HL-60/S4 treated with phorbol 12-myristate 13-acetate at 8.2 ng/mL for 4 days and 3 days (cell line): ENCODE results near the gene UVRAG.

Experiments used
- in situ Hi-C: fragments of 300-500 bp; cut with MboI; formaldehyde crosslinking; loops from 2 replicates; pipeline ENCODE4 v1.15.0; 2022; ENCODE audit warnings: low sequenced_read_pairs

Gene UVRAG

DNA sequence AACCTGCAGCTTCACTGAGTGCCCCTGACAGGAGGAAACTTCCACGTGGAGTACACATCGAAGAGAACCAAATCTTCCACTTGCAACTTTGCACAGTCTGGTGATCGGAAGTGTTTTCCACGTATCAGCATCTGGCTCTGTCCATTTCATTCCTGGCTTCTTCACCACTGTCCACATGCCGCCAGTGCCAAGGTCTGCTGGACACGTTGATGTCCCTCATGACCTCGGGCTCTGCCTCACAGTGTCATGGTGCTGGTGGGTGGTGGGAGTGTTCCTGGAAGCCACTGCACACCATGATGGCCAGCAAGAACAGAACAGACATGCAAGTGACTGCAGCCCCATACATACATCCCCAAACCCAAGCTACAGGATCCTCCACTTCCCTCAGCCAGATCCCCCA is 342.9 kb downstream of the UVRAG start:
- in situ Hi-C loops, result loop anchor here (10.0 kb wide), 1 partner anchor 263 kb away; no protein-coding TSS in a partner anchor

DNA sequence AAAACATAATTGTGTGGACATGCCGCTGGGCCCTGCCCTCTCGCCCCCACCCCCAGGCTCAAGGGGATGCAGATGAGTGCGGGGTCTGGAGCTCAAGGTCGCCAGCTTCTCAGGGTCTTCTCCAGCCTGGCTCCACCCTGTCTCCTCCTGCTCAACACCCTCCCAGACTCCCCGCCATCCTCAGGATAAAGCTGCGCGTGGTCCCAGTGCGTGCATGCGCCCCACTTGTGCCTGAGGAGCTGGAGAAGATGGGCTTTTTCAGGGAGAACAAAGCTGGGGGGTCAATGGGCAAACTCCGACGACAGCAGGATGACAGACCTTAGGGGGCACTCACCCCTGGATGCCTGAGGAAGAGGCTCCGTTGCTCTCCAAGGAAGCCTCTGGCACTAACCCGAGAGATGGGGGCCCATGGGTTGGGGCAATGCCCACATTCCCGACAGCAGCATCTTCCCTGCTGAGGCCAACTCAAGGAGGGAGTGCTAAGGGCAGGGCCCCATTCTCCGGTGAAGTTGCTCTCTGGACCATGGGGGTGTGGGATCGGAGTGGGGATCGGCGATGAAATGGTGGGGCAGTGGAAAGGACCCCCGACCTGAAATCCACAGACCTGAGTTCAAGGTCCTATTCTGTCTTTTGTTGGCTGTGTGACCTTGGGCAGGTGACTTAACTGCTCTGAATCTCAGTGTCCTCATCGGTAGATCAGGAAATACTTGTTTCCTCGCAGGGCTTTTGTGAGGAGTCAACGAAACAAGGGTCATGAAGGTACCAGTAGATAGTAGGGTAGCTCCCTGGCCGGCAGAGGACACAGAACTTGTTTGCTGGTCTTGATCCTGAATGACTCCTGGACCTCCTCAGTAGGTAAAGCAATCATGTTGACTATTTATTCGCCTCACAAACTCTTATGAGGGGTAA is 343.6 kb downstream of the UVRAG start:
- in situ Hi-C loops, result loop anchor here (10.0 kb wide), 1 partner anchor 264 kb away; no protein-coding TSS in a partner anchor

DNA sequence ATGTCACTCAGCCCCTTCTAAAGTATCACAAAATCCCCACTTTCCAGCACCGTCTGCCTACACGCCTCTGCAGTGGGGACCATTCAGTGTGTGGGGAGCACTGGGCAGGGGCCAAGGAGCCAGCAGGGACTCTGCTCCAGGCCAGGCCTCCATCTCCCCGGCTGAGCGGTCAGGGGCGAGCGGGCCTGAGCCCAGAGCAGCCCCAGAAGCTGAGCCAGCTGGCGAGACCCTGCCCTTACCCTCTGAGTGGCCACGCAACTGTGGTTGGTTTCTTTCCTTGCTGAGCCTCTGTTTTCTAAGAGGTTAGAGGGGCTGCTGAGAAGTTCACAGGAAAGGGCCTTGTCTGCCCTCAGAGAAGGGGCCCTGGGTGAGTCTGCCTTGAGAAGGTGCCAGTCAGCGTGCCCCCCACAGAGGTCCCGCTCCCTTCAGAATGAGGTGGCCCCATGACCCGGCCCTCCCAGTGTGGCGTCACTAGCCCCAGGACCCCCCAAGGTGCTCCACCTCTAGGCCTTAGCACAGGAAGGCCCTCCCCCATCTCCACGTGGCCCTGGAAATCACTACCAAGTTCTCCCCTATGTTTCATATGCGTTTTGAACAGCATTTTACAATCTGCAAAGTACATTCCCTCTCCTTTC is 344.4 kb downstream of the UVRAG start:
- in situ Hi-C loops, result loop anchor here (10.0 kb wide), 1 partner anchor 265 kb away; no protein-coding TSS in a partner anchor

DNA sequence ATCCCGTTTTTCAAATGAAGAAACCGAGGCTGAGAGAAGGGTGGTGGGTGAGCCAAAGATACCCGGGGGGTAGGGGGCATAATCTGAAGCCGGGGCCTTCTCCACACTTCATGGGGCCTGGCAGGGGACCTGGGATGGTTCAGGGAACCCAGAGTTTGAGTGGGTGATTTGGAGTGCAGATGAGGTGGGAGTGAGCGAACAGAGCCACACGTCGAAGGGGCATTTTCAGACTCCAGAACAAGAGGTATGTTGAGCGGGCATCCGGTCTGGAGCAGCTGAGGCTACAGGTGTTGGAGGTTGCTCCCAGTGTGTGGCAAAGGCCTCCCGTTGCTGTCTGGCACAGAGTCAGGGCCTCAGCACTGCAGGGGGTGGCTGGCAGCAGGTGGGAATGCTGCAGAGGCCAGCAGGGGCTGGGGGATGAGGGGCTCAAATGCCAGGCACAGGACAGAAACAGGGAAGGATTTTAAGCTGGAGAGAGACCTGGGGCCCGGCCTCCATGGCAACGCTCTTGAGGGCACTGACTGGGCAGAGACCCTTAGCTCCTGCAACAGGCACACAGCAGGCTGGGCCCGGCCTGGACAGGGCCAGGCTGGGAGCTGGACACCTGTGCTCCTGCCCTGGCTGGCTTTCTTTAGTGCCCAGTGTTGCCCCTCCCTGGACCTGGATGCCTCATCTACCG is 345.1 kb downstream of the UVRAG start:
- in situ Hi-C loops, result loop anchor here (10.0 kb wide), 1 partner anchor 265 kb away; no protein-coding TSS in a partner anchor

DNA sequence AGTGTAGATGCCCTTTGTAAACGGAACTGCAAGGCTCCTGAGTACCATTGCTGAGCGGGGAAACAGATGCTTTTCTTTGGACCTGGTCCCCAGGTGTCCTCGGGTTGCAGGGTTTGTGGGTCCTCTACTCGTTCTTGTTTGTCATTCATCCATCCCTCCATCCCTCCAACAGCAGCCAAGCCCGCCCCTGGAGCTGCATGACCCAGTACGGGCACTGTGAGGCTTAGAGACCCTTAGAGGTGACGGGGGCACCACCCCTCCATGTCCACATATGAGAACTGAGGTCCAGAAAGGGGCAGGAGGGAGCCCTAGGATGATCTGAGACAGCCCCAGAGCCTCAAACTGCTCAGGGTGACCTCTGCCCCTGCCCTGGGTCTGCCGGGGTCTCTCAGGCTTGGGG is 345.8 kb downstream of the UVRAG start:
- in situ Hi-C loops, result no loop called here

DNA sequence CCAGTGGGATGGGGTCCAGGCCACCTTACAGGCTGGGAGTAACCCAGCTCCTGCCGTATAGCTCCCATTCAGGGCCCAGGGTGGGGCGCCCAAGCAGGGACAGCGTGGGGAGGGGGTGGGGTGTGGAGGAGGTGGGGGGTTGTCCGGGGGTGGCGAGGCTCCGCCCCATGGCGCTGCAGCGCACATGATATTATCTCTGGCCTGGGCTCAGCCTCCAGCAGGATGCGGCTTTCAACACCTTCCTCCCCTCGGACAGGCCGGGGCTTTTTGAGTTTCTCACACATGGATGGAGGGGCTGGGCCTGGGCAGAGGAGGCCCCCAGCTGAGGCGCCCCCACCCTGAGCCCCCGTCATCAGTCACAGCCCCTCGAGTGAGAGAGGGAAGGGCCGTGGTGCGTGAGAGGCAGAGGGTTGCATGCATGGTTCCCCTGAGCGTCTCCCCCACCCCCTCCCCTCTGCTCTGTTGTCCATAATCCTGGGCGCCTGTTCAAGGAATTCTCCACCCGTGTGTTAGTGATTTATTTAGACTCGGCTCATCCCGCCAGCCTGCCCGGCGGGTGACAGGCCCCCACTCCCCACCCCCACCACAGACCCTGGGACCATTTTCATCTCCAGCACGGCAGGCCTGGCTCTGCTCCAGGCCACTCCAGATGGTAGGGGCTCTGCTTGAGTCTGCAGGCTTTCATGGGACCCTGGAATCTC is 346.4 kb downstream of the UVRAG start:
- in situ Hi-C loops, result no loop called here

DNA sequence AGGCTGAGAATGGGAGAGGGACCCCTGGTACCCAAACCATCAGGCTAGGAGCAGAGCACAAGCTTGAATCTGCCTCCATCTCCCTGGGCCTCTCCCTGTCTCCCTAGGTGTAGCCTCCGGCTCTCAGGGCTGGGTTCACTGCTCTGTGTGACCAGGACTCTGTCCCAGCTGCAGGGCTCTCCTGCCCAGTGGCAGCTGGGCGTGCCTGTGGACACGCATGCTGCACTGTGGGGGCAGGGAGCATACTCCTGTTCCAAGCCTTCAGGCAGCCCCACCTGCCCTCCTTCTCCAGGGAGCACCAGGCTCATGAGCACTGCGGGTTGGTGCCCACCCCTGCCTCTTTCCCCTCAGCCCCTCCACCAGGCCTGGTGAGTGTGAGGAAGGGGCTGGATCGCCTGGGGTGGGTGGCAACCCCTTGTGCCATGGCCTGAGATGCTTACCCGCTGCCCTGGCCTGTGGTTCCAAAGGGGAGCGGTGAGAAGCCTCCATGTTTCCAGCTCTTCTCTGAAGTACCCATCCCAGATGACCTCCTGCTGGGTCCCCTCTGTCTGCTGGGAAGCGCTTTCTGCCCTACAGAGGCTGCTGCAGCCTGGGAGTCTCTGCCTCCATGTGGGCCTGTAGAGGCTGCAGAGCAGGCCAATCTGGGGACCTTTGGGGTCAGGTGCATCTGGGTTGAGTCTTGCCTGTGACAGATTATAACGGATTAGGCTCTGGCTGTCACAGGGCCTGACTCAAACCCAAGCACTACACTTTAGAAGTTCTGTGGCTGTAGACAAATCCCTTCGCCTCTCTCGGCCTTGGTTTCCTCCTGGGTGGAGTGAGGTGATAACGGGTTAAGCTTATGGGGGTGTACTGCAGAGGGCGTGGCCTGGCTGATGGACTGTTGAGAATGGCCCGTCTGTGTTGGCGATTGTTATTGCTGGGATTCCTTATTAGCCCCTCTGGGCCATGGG is 347.6 kb downstream of the UVRAG start:
- in situ Hi-C loops, result no loop called here

DNA sequence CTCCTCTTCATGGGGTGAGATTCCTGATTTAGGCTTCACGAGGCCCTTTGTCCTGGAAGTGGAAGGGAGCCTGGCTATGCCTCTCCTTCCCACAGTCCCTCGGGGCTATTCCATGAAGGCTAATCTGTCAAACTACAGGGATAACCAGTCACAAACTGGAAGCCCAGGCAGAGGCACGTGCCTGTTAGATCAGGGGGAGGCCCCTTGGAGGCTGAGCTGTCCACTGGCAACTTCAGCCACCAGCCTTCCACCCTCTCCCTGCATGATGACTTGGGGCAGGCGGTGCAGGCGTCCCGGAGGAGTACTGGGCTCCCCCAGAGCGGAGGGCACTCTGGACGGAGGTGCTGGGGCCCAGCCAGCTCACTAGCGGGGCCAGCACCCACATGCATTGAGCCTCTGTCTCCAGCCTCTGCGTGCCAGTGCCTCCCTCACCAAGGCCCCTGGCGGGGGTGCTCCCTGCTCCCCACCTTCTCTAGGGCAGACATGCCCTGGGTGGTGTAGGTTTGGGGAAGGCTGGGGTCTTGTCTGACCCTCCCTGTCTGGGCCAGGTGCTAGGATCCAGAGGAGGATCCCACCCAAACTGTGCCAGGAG is 348.4 kb downstream of the UVRAG start:
- in situ Hi-C loops, result no loop called here

DNA sequence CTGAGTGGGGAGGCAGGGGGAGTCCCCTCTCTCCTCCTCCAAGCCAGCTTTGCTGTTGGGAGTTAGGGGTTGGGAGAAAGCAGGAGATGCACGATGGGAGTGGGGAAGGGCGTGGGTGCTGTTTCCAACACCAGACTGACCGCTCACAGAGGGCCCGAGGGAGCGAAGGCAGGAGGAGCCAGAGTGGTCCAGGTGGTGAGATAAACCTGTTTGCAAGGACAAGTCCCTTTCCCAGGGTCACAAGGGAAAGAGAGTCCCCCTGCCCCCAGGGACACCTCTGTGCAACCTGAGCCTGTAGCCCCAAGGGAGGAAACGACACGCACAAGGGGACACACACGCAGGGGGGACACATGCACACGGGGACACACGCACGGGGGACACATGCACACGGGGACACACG is 349.1 kb downstream of the UVRAG start:
- in situ Hi-C loops, result no loop called here

DNA sequence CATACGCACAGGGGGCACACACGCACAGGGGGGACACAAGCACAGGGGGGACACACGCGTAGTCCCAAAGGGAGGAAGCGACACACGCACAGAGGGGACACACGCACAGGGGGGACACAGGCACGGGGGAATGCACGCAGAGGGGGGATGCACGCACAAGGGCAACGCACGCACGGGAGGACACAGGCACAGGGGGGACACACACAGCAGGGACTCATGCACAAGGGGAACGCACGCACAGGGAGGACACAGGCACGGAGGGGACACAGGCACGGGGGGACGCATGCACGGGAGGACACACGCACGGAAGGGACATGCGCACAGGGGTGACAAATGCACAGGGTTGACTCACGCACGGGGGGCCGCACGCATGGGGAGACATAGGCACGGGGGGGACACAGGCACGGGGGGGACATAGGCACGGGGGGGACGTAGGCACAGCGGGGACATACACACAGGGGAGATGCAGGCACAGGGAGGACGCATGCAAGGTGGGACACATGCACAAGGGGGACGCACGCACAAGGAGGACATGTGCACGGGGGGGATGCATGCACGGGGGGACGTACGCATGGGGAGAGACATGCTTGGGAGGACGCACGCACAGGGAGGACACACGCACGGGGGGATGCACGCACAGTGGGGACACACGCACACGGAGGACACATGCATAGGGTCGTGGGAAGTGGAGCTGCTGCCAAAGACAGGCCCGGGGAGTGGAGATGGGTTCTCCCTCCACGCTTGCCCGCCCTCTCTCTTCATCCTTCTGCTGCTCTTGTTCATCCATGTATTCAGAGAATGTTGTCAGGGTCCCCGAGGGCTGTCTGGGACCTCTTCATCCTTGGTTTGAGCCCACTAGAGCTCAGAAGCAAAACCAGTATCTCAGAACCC is 350.1 kb downstream of the UVRAG start:
- in situ Hi-C loops, result no loop called here

DNA sequence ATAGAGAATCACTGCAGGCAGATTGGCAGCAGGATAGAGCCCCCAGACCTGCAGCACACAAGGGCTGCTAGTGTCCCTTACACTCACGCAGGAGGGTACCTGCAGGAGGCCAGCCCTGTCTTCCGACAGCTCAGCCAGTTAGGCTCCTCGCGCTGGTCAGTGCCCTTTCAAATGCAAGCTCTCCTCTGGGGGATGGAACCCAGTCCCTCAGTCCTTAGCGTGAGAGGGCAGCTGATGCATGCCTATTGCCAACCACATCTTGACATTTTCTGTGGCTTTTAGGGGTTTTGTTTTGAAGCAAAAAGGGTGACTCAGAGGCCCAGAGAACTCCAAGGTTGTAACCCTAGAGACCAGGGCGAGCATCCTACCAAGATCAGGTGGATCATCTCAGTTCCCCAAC is 351.3 kb downstream of the UVRAG start:
- in situ Hi-C loops, result no loop called here

DNA sequence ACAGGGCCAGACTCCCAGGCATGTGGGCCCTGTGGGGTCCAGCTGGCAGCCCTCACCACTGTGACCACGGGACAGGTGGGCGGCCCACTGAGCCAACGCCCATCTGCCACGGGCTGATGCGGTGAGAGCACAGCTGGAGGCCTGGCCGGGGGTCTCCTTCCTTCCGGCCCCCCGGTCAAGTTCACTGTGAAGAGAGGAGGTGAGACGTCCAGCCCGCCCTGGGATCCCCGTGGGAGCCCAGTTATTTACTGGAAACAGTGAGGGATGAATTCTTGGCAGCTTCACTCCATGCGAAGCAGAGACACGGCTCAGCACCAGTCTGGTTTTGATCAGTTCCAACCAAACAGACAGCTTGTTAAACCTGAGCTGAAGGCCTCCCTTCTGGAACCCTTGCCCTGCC is 352.6 kb downstream of the UVRAG start:
- in situ Hi-C loops, result no loop called here

DNA sequence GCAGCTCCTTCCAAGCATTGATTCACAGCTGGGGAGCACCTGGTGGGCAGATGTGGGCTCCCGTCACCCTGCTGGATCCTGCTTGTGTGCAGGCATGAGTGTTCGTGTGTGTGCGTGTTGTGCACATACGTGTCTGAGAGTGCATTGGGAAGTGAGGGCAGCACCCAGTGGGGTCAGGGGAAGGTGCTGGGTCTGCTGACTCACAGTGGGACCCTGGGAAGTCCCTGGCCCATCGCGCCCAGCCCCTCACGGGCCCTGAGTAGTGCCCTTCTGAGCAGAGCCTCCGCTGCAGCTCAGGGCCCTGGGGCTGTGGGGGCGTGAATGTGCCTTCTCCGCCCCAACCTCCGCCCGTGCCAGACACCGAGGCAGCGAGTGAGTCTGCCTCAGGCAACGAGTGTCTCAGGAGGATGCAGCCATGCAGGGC is 354.5 kb downstream of the UVRAG start:
- in situ Hi-C loops, result no loop called here

DNA sequence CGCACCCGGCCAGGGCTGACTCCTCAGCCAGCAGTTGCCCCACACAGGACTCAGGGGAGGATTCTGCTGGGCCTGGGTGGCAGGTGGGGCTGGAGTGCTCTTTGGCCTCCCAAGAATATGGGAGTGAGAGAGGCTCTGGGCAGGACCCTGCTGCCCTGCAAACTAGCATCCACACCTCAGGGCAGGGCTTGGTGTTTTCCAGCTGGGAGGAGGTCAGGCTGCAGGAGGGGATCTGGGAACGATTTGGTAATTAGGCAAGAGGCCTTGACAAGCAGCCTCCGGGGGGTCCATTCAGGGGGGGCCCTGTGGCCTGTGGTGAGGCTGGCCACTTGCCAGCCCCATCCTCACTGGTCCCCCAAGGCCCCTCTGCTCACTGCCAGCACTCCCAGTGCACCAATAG is 355.5 kb downstream of the UVRAG start:
- in situ Hi-C loops, result no loop called here

DNA sequence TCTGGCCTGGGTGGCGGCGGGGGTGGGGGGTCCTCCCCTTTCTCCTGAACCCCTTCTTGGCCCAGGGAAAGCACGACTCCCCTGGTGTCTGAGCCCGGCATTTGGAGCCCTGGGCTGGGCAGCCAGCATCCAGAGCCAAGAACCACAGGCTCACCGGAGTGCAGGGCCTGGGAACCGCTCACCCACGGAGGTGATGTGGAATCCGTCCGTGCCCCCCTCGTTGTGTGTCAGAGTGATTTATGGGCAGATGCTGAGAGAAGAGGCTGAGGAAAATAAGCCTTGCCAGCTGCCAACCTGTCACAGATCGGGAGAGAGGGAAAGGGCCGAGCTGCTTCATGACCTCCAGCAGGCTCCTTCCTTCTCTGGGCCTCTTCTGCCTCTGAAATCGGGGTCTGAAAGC is 357.6 kb downstream of the UVRAG start:
- in situ Hi-C loops, result no loop called here

DNA sequence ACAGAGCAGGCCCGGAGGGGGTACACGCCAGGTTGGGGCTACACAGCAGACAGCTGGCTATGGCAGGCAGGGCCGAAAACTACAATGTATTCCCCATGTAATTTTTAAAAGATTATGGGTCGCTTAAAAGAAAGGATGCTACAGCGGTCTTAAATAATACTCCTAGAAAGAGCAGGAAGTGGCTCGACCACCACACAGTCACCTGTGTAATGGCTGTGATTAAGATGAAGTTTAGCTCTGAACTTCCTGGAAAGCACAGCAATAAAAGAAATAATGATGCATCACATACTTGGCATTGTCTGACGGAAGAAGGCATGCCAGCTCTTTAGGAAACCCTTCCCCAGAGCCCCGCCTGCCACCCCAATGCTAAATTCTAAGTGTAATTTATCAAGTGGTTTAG is 358.7 kb downstream of the UVRAG start:
- in situ Hi-C loops, result no loop called here

DNA sequence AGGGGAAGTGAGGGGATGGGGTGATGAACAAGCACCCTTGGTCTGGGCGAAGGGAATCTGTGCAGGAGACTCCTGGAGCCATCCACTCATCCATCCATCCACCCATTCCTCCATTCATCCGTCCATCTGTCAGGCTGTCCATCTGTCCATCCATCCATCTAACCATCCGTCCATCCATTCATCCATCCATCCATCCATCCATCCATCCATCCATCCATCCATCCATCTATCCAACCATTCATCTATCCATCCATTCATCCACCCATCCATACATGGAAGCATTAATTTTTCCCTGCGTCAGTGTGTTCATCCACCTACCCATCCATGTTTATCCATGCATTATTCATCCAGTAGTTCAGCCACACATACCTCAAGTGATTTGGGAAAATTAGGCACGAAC is 359.3 kb downstream of the UVRAG start:
- in situ Hi-C loops, result no loop called here

DNA sequence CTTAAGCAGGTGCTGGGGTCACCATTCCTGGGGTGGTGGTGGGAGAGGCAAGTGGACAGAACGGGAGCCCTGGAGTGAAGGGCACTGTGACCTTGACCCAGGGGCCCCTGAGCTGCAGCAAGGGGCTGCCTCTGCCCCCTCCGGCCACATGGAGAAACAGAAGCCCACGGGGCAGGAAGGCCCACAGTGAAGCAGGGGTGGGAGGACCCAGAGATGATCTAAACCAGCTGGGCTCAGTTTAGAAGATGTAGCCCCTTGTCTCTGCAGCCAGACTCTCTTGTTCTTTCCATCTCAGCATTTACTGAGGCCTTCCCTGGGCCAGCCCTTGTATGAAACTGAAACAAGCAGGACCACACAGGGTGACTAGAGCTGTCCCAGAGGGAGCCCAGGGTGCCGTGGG is 360.8 kb downstream of the UVRAG start:
- in situ Hi-C loops, result no loop called here
